GM20000 (cell line): Measurements from ENCODE around the gene LPGAT1.

ENCODE experiments used
- DNase-seq: peaks from one replicate; pipeline ENCODE4 v3.0.0; 2012; ENCODE audit warnings: low spot score
- TF ChIP-seq, protein P1 (sequence below): IDR thresholded peaks from 2 replicates; pipeline ENCODE4 v1.5.1; 2012; ENCODE audit warnings: mild to moderate bottlenecking, control low read depth; ENCODE audit errors: extremely low read depth, missing control alignments

The LPGAT1 gene

DNA sequence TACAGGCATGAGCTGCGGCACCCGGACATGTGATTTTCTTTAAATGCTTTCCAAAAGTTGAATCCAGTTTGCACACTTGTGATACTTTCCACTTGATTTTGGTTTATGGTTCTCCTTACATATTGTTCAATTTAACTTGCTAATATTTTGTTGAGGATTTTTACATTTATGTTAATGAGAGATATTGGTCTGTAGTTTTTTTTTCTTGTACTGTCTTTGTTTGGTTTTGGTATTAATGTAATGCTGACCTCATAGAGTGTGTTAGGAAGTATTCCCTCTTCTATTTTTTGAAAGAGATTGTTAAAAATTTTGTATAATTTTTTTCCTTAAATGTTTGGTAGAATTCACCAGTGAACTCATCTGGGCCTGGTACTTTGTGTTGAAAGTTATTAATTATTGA lies 34.6 kb upstream of the LPGAT1 start:
- TF ChIP-seq, protein P1, sequence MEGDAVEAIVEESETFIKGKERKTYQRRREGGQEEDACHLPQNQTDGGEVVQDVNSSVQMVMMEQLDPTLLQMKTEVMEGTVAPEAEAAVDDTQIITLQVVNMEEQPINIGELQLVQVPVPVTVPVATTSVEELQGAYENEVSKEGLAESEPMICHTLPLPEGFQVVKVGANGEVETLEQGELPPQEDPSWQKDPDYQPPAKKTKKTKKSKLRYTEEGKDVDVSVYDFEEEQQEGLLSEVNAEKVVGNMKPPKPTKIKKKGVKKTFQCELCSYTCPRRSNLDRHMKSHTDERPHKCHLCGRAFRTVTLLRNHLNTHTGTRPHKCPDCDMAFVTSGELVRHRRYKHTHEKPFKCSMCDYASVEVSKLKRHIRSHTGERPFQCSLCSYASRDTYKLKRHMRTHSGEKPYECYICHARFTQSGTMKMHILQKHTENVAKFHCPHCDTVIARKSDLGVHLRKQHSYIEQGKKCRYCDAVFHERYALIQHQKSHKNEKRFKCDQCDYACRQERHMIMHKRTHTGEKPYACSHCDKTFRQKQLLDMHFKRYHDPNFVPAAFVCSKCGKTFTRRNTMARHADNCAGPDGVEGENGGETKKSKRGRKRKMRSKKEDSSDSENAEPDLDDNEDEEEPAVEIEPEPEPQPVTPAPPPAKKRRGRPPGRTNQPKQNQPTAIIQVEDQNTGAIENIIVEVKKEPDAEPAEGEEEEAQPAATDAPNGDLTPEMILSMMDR, result no peak
- DNase-seq, result no peak

DNA sequence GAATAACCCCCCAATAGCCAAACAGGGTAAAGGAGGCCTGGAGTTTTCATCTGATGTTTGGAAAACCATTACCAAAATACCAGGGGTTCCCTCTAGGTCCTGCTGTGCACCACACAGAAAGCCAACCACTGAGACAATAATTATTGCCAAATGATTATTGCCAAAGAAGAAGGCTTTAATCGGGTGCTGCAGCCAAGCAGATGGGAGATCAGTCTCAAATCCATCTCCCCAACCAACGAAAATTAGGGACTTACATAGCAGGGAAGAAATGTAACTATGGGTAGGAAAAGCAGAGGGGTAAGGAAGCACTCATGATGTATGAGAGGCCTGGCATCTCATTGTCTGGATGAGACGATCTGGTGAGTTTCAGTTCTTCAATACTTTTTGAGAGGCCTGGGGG lies 28.8 kb upstream of the LPGAT1 start:
- TF ChIP-seq, protein P1, result no peak

DNA sequence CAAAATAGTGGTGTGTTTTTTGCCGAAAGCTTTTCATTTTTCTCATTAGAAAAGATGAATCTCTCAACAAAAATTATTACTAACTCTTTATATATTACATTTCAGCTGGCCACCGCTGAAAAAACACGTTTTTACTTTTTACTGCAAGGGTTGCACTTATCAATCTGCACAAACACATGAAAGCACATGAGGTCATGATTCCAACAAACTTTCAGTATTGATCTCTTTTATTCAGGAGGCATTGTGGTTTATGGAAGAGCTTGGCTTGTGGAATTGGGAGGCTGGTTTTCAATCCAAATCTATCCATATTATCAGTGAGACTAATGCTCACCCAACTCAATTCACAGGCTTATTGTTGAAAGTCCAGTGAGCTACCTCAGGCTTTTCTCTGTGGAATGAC lies 20.6 kb upstream of the LPGAT1 start:
- TF ChIP-seq, protein P1, result no peak

More for the DNA sequence above, 28.8 kb upstream of the LPGAT1 start:
- DNase-seq, result no peak

DNA sequence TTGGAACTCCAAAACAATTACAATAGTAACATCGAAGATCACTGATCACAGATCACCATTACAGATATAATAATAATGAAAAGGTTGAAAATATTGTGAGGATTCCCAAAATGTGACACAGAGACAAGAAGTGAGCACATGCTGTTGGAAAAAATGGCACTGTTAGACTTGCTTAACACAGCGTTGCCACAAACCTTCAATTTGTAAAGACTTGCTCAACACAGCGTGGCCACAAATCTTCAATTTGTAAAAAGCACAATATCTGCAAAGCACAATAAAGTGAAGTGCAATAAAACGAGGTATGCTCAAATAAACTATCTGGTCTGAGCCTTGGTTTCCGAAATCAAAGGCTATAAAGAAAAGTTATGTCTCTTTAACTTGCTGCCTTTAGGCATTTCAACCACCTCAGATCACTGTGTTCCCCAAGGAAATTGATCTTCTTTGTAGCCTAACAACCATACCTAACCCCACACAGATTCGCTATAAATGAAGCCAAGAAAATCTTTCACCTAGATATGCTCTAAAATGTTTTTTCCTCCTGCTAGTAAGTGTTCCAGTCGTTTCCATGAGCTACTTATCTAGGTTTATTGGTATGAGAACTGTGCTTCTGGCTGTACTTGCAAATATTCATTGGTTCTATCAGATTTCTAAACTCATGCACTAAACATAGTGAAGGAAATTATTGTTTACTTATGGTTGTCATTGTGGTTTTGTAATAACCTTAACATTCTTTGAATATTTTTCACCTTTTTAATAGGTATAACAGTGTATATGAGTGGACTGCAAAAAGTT lies 13.1 kb upstream of the LPGAT1 start:
- TF ChIP-seq, protein P1, result no peak
- no peak for DNase-seq

More for the DNA sequence above, 20.6 kb upstream of the LPGAT1 start:
- no peak for DNase-seq

GRCh38 chr1:211843018-211843417 lies 12.5 kb upstream of the LPGAT1 start:
- TF ChIP-seq, protein P1, result no peak
- DNase-seq, result no peak

DNA sequence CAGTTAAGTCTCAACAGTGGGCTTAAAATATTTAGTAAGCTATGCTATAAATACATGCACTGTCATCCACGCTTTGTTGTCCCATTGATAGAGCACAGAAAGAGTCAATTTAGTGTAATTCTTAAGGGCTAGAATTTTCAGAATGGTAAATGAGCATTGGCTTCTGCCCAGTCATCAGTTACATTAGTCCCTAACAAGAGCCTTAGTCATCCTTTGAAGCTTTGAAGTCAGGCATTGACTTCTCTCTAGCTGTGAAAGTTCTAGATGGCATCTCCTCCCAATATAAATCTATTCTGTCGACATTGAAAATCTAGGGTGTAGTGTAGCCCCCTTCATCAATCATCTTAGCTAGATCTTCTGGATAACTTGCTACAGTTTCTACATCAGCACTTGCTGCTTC lies 12.0 kb upstream of the LPGAT1 start:
- DNase-seq, result no peak
- TF ChIP-seq, protein P1, result no peak

GRCh38 chr1:211839106-211839505 lies 8.5 kb upstream of the LPGAT1 start:
- TF ChIP-seq, protein P1, result no peak
- DNase-seq, result no peak
